ENCODE measurements around the gene SEC24C. TPM values are rescaled to one million over a fixed set of nuclear protein-coding genes. Genes with fewer than 3 reads are reported as not detected.

The SEC24C gene
- total RNA-seq, 4 donors from 2014 or later = 68.8 to 74.4 (median 70.8) TPM

DNA sequence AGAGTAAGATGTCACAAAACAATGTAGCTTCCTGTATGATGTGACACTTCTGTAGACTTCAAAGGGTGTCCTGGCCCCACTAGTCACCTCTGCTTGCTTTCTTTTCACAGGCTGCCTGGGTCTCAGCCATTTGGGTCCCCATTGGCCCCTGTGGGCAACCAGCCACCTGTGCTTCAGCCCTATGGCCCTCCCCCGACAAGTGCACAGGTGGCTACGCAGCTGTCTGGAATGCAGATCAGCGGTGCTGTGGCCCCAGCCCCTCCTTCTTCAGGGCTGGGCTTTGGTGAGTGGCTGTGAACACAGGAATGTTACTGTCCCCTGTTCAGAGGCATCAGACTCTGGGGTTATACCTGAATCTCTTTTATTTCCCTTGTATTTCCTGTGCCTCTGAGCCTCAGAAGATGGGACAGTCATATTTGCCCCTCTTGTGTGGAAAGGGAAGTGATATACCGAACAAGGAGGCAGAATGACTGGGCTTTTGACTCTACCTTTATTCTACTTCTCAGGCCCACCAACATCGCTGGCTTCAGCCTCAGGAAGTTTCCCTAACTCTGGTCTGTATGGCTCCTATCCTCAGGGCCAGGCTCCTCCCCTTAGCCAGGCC lies 15.4 kb downstream of the SEC24C start:
- Histone ChIP-seq H3K36me3 (peaks cover 71% of the 10 kb centered on the region), H3K4me1 (no peaks in the 10 kb centered on the region), H3K9me3 (no peaks in the 10 kb centered on the region), H3K4me3 (no peak overlapping the region), H3K27me3 (no peaks in the 10 kb centered on the region), H3K27ac (no peak overlapping the region)
- DNase-seq (ENCODE audit: low spot score in 2 of 2) = no peak
- 80% methylated on average over 5 of the region's 5 CpGs for WGBS
- TF ChIP-seq POLR2A (IDR thresholded peaks at IDR 0.05) (no peak), EP300 (IDR thresholded peaks at IDR 0.05) (no peak), POLR2AphosphoS5 (IDR thresholded peaks at IDR 0.05) (no peak), CTCF (IDR thresholded peaks at IDR 0.05) (no peak)

- no peaks in the 10 kb centered on the region for H3K9me3 ChIP-seq
- no peak for DNase-seq (ENCODE audit: low spot score in 2 of 2)
- no peaks in the 10 kb centered on the region for H3K27me3 ChIP-seq
- no peak overlapping the region for H3K4me3 ChIP-seq
- TF ChIP-seq EP300 (IDR thresholded peaks at IDR 0.05) (no peak), CTCF (IDR thresholded peaks at IDR 0.05) (no peak), POLR2A (IDR thresholded peaks at IDR 0.05) (no peak), POLR2AphosphoS5 (IDR thresholded peaks at IDR 0.05) (no peak)
- WGBS = 95% methylated on average over 1 of the region's 1 CpG
- H3K36me3 ChIP-seq = peaks cover 78% of the 10 kb centered on the region
- no peaks in the 10 kb centered on the region for H3K4me1 ChIP-seq
- H3K27ac ChIP-seq = no peak overlapping the region
Observed at GRCh38 chr10:73761781-73762180, 17.6 kb downstream of the SEC24C start.

- no peaks in the 10 kb centered on the region for H3K27me3 ChIP-seq
- H3K9me3 ChIP-seq = no peaks in the 10 kb centered on the region
- no peak overlapping the region for H3K4me3 ChIP-seq
- no peak overlapping the region for H3K27ac ChIP-seq
- H3K36me3 ChIP-seq = peaks cover 89% of the 10 kb centered on the region
- DNase-seq (ENCODE audit: low spot score in 2 of 2) = no peak
- TF ChIP-seq POLR2A (IDR thresholded peaks at IDR 0.05) (no peak), POLR2AphosphoS5 (IDR thresholded peaks at IDR 0.05) (no peak)
- WGBS = 59% methylated on average over 2 of the region's 2 CpGs
- H3K4me1 ChIP-seq = no peaks in the 10 kb centered on the region
Observed at GRCh38 chr10:73762915-73763314, 18.7 kb downstream of the SEC24C start.

GRCh38 chr10:73763343-73763742 lies 19.2 kb downstream of the SEC24C start:
- Histone ChIP-seq H3K4me1 (no peaks in the 10 kb centered on the region), H3K4me3 (no peak overlapping the region), H3K27me3 (no peaks in the 10 kb centered on the region), H3K9me3 (no peaks in the 10 kb centered on the region), H3K27ac (no peak overlapping the region), H3K36me3 (peaks cover 94% of the 10 kb centered on the region)
- TF ChIP-seq CTCF (IDR thresholded peaks at IDR 0.05) = no peak
- no peak for TF ChIP-seq EP300 (IDR thresholded peaks at IDR 0.05)
- TF ChIP-seq POLR2A (IDR thresholded peaks at IDR 0.05) = no peak
- no peak for TF ChIP-seq POLR2AphosphoS5 (IDR thresholded peaks at IDR 0.05)
- no peak for DNase-seq (ENCODE audit: low spot score in 2 of 2)
- WGBS = 87% methylated on average over 2 of the region's 2 CpGs

DNA sequence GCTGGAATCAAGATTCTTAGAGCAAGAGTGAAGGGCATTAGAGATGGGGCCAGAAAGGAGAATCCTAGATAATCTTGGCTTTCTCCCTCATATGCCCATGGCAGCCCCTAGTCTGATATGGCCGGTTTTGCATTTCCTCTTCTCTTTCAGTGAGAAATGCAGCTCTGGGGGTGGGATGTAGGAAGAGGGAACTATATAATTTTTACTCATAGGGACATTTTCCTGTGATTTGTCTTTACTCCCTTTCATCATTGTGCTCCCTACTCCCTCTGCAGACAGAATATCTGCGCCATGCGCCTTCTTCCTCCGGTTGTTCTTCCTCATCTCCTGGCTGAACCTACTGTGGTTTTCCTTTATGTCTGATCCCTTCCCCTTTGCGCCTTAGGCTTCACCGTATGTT lies 20.9 kb downstream of the SEC24C start:
- H3K9me3 ChIP-seq = no peaks in the 10 kb centered on the region
- H3K4me1 ChIP-seq = no peaks in the 10 kb centered on the region
- no peak for TF ChIP-seq POLR2A (IDR thresholded peaks at IDR 0.05)
- WGBS = 85% methylated on average over 6 of the region's 6 CpGs
- no peak overlapping the region for H3K27ac ChIP-seq
- H3K36me3 ChIP-seq = peaks cover 99% of the 10 kb centered on the region
- no peak for DNase-seq (ENCODE audit: low spot score in 2 of 2)
- H3K27me3 ChIP-seq = no peaks in the 10 kb centered on the region
- no peak overlapping the region for H3K4me3 ChIP-seq

- Histone ChIP-seq H3K27me3 (no peaks in the 10 kb centered on the region), H3K9me3 (no peaks in the 10 kb centered on the region), H3K36me3 (peaks cover 75% of the 10 kb centered on the region), H3K4me3 (no peak overlapping the region), H3K4me1 (peaks cover 17% of the 10 kb centered on the region), H3K27ac (no peak overlapping the region)
- no peak for DNase-seq (ENCODE audit: low spot score in 2 of 2)
- 76% methylated on average over 11 of the region's 11 CpGs for WGBS
- no peak for TF ChIP-seq POLR2AphosphoS5 (IDR thresholded peaks at IDR 0.05)
- TF ChIP-seq POLR2A (IDR thresholded peaks at IDR 0.05) = no peak
- TF ChIP-seq CTCF (IDR thresholded peaks at IDR 0.05) = no peak
- TF ChIP-seq EP300 (IDR thresholded peaks at IDR 0.05) = no peak
Observed at GRCh38 chr10:73768881-73769280, 24.7 kb downstream of the SEC24C start.
